Measurements from ENCODE around the gene TEX54. TPM values are rescaled to one million over a fixed set of nuclear protein-coding genes. Genes with fewer than 3 reads are reported as not detected.
A peak's percentile ranks its signal among the peaks of the same experiment; 100 is the strongest.

Gene TEX54
- total RNA-seq, 2 experiments from 2014 or later = not detected

DNA sequence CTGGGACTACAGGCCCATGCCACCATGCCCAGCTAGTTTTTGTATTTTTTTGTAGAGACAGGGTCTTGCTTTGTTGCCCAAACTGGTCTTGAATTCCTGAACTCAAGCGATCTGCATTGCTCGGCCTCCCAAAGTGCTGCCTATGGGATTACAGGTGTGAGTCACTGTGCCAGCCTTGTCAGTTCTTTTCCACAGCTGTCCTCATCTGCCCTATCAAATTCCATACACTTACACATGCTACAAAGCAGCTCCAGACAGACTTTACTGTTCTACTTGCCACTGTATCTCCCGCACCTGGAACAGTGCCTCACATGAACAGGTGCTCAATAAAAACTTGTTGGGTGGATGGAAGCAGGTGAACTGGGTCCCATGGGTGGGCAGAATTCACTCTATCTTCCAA lies 9.0 kb downstream of the TEX54 start:
- H3K27me3 Mint-ChIP-seq = no peaks in the 10 kb centered on the region
- H3K4me1 Mint-ChIP-seq = peaks cover 3% of the 10 kb centered on the region
- no peak overlapping the region for H3K4me3 Mint-ChIP-seq
- DNase-seq = no peak
- no peaks in the 10 kb centered on the region for H3K36me3 Mint-ChIP-seq
- H3K9me3 Mint-ChIP-seq = no peaks in the 10 kb centered on the region
- no peak overlapping the region for H3K27ac Mint-ChIP-seq

DNA sequence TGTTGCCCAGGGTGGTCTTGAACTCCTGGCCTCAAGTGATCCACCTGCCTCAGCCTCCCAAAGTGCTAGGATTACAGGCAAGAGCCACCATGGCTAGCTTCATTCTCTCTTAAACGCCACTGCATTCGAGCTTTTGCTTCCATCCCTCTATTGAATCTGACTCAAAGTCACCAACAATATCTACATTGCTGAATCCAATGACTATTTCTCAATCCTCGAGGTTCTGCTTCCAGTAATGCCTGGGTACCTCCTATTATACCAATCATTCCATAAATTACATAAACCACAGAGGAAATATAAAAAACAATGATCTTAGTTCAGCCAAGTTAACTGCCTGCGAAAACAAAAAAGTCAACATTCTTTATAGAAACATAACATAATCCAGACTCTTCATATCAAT lies 15.5 kb downstream of the TEX54 start:
- Mint-ChIP-seq H3K4me3 (no peak overlapping the region), H3K9me3 (no peaks in the 10 kb centered on the region), H3K4me1 (peaks cover 2% of the 10 kb centered on the region), H3K27me3 (no peaks in the 10 kb centered on the region), H3K27ac (no peak overlapping the region), H3K36me3 (no peaks in the 10 kb centered on the region)
- DNase-seq = no peak

DNA sequence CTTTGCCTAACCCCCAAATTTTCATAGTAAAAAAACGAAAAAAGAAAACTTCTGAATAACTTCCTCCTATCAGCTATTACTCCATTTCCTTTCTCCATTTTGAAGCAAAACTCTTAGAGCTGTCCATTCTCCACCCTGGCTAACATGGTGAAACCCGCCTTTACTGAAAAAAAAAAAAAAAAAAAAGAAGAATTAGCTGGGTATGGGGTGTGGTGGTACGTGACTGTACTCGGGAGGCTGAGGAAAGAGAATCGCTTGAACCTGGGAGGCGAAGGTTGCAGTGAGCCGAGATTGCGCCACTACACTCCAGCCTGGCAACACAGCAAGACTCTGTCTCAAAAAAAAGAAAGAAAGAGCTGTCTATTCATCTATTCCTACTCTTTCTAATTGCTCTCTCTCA lies 16.1 kb downstream of the TEX54 start:
- H3K4me3 Mint-ChIP-seq = no peak overlapping the region
- no peaks in the 10 kb centered on the region for H3K36me3 Mint-ChIP-seq
- H3K27ac Mint-ChIP-seq = no peak overlapping the region
- DNase-seq = no peak
- H3K4me1 Mint-ChIP-seq = peaks cover 2% of the 10 kb centered on the region
- H3K9me3 Mint-ChIP-seq = no peaks in the 10 kb centered on the region
- H3K27me3 Mint-ChIP-seq = no peaks in the 10 kb centered on the region

DNA sequence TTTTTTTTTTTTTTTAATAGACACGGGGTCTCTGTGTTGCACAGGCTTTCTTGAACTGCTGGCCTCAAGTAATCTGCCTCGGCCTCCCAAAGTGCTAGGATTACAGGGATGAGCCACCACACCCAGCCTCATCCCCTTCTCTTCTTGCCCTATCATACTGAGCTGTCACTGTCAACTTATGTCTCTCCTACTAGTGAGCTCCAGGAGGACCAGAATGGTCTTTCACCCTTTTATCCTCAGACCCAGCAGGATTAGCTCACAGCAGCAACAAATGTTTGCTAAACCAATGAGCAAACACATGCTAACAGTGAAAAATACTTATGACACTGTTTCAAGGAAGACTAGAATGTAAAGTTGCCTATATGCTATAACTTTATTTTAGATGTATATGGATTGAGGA lies 21.0 kb downstream of the TEX54 start:
- Mint-ChIP-seq H3K27ac (no peak overlapping the region), H3K4me1 (peaks cover 1% of the 10 kb centered on the region), H3K4me3 (no peak overlapping the region), H3K9me3 (no peaks in the 10 kb centered on the region), H3K27me3 (no peaks in the 10 kb centered on the region), H3K36me3 (no peaks in the 10 kb centered on the region)
- no peak for DNase-seq

DNA sequence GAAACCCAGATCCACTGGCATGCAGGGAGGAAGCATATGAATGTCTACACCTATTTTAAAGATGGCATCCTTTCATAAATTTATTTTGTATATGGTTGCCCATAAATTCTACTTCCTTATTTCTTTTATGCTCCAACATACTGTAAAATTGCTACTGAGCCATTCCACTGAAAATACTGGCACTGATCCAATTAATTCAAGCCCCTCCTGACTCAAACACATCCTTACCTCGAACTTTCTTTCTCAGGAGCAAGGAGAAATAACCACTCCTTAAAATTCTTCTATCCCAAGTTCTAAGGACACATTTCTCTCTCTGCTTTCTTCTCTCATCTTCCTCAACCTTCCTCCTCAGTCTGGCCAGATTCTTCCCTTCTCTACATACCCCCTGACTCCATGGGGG lies 21.9 kb downstream of the TEX54 start:
- DNase-seq = no peak
- H3K27me3 Mint-ChIP-seq = no peaks in the 10 kb centered on the region
- peaks cover 9% of the 10 kb centered on the region for H3K4me1 Mint-ChIP-seq
- no peaks in the 10 kb centered on the region for H3K36me3 Mint-ChIP-seq
- no peak overlapping the region for H3K4me3 Mint-ChIP-seq
- no peak overlapping the region for H3K27ac Mint-ChIP-seq
- H3K9me3 Mint-ChIP-seq = no peaks in the 10 kb centered on the region

DNA sequence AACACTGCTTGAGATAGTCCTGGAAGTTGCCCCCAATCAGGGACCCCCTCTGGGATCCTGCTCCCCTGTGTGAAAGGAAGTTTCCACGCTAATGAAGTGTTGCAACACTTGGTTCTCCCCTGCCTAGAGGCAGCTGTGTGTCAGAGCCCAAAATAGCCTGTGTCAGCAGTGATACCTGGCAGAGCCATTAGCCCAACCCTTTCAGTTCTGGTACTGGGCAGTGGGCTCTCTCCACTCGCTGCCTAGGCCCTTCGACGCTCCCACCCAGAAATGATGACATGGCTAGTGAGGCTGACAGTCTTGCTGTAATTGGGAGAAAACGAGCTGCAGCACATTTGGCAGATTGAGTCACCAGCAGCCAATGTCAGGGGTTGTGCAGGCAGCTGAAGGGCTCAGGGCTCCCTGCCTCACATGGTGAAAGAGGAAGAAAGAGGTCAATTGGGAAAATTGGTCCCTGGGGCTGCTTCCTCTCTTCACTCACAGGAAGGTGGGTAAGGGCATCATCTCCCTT lies 26.0 kb downstream of the TEX54 start:
- peaks cover 24% of the 10 kb centered on the region for H3K36me3 Mint-ChIP-seq
- peaks cover 32% of the 10 kb centered on the region for H3K4me1 Mint-ChIP-seq
- no peak for DNase-seq
- peak overlapping the region; percentile 99 for H3K4me3 Mint-ChIP-seq
- no peaks in the 10 kb centered on the region for H3K27me3 Mint-ChIP-seq
- H3K9me3 Mint-ChIP-seq = no peaks in the 10 kb centered on the region
- H3K27ac Mint-ChIP-seq = peak overlapping the region; percentile 38

DNA sequence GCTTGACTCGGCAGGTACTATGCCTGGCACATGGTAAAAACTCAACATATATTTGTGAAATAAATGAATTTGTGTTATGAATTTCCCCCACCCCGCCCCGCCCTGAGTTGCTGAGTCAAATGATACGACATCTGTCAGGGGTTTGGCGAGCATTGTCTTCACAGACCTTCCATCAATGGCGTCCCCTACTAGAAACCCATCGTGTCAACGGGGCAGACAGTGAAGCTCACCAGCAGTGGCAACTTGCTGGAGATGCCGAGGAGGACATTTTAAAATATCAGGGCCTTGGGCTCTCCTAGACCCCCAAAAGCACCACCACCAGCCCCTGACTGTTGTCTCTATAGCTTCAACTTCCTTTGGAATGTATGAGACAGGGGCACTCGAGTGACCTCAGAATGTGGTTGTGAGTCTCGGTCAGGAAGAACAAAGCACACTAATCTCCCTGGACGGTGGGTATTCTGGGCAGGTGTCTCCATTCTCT lies 26.6 kb downstream of the TEX54 start:
- no peaks in the 10 kb centered on the region for H3K27me3 Mint-ChIP-seq
- H3K27ac Mint-ChIP-seq = peak overlapping the region; percentile 94
- H3K4me1 Mint-ChIP-seq = peaks cover 37% of the 10 kb centered on the region
- H3K9me3 Mint-ChIP-seq = no peaks in the 10 kb centered on the region
- peak overlapping the region; percentile 99 for H3K4me3 Mint-ChIP-seq
- peaks cover 29% of the 10 kb centered on the region for H3K36me3 Mint-ChIP-seq
- peak; percentile 29 for DNase-seq

DNA sequence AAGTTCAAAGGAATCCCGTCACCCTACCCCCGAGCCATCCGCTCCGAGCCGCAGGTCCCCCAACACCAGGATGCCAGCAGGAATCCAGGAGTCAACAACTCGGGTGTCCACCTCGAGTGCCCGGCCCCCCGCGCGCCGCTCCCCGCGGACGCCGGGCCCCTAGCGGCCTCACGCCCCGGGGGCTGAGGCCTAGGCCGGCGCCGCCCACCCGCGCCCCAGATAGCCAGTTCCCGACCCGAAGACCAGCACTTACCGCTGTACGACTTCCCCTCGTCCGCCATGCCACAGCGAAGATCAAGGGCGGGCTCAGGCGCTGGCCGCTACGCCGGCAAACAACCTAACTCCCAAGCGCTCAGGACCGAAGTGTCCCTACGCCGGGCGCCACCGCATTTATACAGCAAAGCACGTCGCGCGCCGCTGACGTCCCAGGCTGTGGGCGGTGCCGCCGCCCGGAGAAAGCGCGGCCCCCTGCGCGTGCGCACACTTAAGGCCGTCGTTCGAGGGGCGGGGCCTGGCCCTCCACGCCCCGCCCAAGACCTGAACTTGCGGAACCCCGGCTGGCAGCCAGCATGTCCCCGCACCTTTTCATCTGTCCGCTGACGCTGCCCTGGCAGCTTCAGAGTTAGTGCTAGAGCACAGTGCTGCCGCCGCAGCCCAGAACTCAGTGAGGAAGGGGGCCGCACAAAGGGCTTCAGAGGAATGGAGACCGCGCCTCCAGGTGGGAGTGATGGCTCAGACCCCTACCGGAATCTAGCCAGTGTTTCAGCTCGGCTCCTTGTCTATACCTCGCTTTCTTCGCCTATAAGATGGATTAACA lies 27.4 kb downstream of the TEX54 start, which contains the start of gene NXF1:
NXF1 (minus strand) TSS at position 365 of the 817 bp plus-strand sequence; CDS start at position 281, 84 bp downstream.
- H3K27me3 Mint-ChIP-seq = no peaks in the 10 kb centered on the region
- no peaks in the 10 kb centered on the region for H3K9me3 Mint-ChIP-seq
- H3K27ac Mint-ChIP-seq = peak within 1 kb of the TSS; percentile 96
- peaks cover 37% of the 10 kb centered on the region for H3K4me1 Mint-ChIP-seq
- H3K36me3 Mint-ChIP-seq = peaks cover 32% of the 10 kb centered on the region
- peak; percentile 97 for DNase-seq
- H3K4me3 Mint-ChIP-seq = peak within 1 kb of the TSS; percentile 99

DNA sequence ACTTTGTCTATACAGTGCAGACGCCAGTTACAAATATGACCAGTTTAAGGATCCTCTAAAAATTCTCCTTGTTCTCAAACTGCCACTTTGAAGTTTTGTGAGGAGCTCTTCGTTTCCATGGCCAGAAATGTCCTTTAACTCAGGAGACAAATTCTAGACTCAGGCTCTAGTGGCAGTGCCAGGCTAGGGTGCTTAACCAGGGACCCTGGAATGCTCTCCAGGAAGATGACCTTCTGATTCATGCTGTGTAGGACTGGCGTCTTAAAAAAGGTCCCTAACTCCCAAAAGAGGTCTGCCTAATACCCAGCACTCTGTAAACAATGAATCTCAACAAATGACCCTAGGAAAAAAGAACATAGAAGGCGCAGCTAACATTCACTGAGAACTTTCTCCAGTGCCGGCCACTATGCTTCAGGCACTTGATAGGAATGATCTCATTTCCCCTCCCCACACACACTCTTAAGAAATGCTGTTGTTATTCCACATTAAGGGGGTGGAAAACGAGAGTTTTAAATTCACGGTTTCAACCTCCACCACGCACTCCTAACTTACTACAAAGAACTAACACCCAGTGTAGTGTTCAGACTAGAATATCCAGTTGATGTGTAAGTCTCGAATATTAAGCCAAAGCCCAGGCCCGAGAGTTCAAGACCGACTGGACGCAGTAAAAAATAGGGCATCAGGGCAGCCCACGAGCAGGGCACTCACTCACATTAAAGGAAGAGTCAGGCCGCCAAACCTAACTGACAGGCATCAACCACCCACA lies 28.1 kb downstream of the TEX54 start:
- H3K4me1 Mint-ChIP-seq = peaks cover 41% of the 10 kb centered on the region
- H3K27ac Mint-ChIP-seq = peak overlapping the region; percentile 96
- H3K27me3 Mint-ChIP-seq = no peaks in the 10 kb centered on the region
- H3K9me3 Mint-ChIP-seq = no peaks in the 10 kb centered on the region
- DNase-seq = no peak
- H3K36me3 Mint-ChIP-seq = peaks cover 36% of the 10 kb centered on the region
- H3K4me3 Mint-ChIP-seq = peak overlapping the region; percentile 99

DNA sequence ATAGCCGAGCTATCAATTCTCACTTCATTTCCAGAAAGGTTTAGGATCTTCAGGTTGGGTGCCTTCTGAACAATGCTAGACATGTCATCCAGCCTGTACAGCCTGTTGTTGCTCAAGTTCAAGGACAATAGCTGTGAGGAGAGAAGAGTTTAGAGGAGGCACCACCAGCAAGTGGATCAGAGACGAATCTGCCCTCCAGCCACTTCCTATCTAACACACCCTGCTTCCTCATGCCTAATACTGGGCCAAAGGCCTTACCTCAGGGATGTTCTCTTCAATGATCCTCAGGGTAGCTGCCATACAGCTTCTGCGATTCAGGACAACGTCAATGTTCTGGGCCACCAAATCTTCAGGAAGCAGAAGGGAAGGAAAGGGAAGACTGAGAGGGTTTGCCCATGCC lies 31.6 kb downstream of the TEX54 start:
- Mint-ChIP-seq H3K27me3 (no peaks in the 10 kb centered on the region), H3K4me1 (peaks cover 34% of the 10 kb centered on the region), H3K27ac (peak overlapping the region; percentile 62), H3K36me3 (peaks cover 47% of the 10 kb centered on the region), H3K4me3 (no peak overlapping the region), H3K9me3 (no peaks in the 10 kb centered on the region)
- no peak for DNase-seq

DNA sequence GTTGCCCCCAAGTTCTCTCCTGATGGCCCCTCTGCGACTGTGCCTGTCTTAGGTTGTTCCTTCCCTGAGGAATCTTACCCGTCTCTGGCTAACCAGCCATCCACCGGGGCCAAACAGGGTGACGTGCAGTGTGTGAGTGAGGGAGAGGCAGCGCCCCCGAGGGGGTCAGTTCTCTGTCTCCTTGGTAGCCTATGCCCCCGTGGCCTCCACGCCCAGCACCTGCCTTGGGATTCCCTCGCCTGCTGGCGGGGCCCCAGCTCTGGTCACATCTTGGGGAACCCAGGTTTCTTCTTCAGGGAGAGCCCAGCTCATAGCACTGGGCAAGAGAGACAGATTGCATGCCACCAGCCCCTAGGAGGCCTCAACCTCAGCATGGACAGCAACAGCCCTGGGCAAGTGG lies 33.2 kb downstream of the TEX54 start:
- Mint-ChIP-seq H3K27ac (peak overlapping the region; percentile 16), H3K27me3 (no peaks in the 10 kb centered on the region), H3K4me3 (no peak overlapping the region), H3K9me3 (no peaks in the 10 kb centered on the region), H3K36me3 (peaks cover 47% of the 10 kb centered on the region), H3K4me1 (peaks cover 31% of the 10 kb centered on the region)
- no peak for DNase-seq

DNA sequence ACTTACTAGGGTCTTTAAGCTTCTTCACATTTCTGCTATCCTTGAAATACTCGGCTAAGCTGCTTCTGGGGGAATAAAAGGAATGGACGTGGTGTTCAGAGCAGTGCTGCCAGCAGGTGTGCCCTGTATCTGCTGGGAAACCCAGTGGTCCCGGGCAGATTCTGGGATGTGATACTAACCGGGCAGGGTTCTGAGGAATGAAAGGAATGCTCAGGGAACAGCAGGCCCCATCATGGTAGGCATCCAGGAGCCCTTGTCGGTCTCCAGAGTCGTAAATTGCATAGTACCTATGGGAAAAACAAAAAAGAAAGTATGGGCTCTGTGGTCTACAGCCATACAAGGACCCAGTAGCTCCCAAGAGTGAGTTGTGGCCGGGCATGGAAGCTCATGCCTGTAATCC lies 36.4 kb downstream of the TEX54 start:
- peaks cover 20% of the 10 kb centered on the region for H3K4me1 Mint-ChIP-seq
- no peaks in the 10 kb centered on the region for H3K9me3 Mint-ChIP-seq
- no peak for DNase-seq
- H3K4me3 Mint-ChIP-seq = no peak overlapping the region
- H3K27ac Mint-ChIP-seq = peak overlapping the region; percentile 34
- peaks cover 39% of the 10 kb centered on the region for H3K36me3 Mint-ChIP-seq
- no peaks in the 10 kb centered on the region for H3K27me3 Mint-ChIP-seq

DNA sequence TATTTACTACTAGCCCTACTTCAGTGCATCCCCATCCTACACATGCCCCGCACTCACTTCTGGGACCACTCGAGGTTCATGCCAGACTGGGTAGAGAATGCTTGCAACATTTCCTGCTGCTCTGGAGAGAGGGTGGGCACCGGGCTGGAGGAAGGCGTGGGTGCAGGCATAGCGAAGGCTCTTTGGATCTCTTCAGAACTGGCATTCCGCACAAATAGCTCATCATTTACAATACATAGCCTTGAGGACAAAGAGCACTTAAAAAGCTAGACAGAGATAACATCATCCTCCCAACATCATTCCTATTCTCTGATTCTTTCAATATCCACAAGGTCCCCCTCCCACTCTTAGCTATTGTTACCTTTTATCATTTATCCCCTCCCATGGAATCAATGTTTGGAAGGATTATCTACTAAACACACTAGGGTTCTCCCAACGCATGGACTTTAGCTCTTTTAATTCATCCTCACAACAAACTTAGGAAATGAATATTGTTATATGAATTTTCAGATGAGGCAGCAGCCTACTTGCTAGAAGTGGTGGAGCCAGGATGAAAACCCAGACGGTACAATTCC lies 38.4 kb downstream of the TEX54 start:
- Mint-ChIP-seq H3K27me3 (no peaks in the 10 kb centered on the region), H3K4me1 (peaks cover 32% of the 10 kb centered on the region), H3K9me3 (no peaks in the 10 kb centered on the region), H3K27ac (peak overlapping the region; percentile 21), H3K4me3 (no peak overlapping the region), H3K36me3 (peaks cover 38% of the 10 kb centered on the region)
- no peak for DNase-seq

DNA sequence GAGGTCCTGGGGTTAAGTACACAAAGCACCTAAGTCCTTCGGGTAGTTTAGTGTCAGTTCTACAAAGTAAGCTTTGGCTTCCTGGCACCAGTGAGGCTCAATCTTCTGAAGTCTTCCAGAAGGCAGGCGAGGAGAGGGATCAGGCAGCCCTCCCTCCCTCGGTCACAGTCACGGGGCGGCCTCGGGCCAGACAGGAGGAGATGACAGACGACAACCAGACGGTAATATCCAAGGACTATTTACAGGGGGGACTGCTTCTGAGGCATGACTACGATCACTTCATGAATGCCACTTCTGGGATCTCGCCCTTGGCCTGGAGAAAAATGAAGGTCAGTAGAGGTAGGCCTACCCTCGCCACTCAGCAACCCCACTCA lies 40.5 kb downstream of the TEX54 start:
- H3K36me3 Mint-ChIP-seq = peaks cover 40% of the 10 kb centered on the region
- H3K9me3 Mint-ChIP-seq = no peaks in the 10 kb centered on the region
- peak; percentile 18 for DNase-seq
- H3K27me3 Mint-ChIP-seq = no peaks in the 10 kb centered on the region
- peaks cover 39% of the 10 kb centered on the region for H3K4me1 Mint-ChIP-seq
- peak overlapping the region; percentile 92 for H3K4me3 Mint-ChIP-seq
- peak overlapping the region; percentile 93 for H3K27ac Mint-ChIP-seq

Measured in activated naive CD8-positive, alpha-beta T cell treated with anti-CD3 and anti-CD28 coated beads for 36 hours (primary cell).